Activated naive CD4-positive, alpha-beta T cell treated with anti-CD3 and anti-CD28 coated beads for 36 hours (primary cell): Measurements from ENCODE around the gene SLC35F1. TPM values are rescaled to one million over a fixed set of nuclear protein-coding genes. Genes with fewer than 3 reads are reported as not detected.
"Not testable (repeated sequence)": the region's sequence is repeated elsewhere in the genome, so short reads cannot be mapped to it uniquely, and the experiment has no call there.

Experiments
- CTCF ChIA-PET: fragments of 350-600 bp; sonication (Branson Sonifier 250); formaldehyde crosslinking; loops from one replicate; lab custom pipeline; 2021; ENCODE audit warnings: antibody characterized with exemption; lab: Charles Lee
- DNase-seq: peaks from one replicate; pipeline ENCODE4 v3.0.0-alpha.2; 2020
- H3K27ac Mint-ChIP-seq: one replicate; pipeline ENCODE4 v1.8.0; 2021; ENCODE audit warnings: mild to moderate bottlenecking, mixed read lengths
- H3K27me3 Mint-ChIP-seq: one replicate; pipeline ENCODE4 v1.8.0; 2021; ENCODE audit warnings: low read depth, mixed read lengths
- H3K36me3 Mint-ChIP-seq: one replicate; pipeline ENCODE4 v1.8.0; 2021; ENCODE audit warnings: low read depth, mixed read lengths
- H3K4me1 Mint-ChIP-seq: one replicate; pipeline ENCODE4 v1.8.0; 2021; ENCODE audit warnings: low read depth, mixed read lengths
- H3K4me3 Mint-ChIP-seq: one replicate; pipeline ENCODE4 v1.8.0; 2021; ENCODE audit warnings: mild to moderate bottlenecking, moderate library complexity, mixed read lengths
- H3K9me3 Mint-ChIP-seq: one replicate; pipeline ENCODE4 v1.8.0; 2021; ENCODE audit warnings: mixed read lengths
- intact Hi-C: fragments of 100-400 bp; cut with micrococcal nuclease; formaldehyde crosslinking; loops from one replicate; pipeline ENCODE4 v1.15.1; 2023
- total RNA-seq, 2 experiments: library from RNA; stranded (reverse); gene quantifications; one replicate each; pipeline ENCODE4 v1.2.3, GENCODE V29; 2021

SLC35F1 gene
- total RNA-seq, 2 experiments from 2014 or later, result 0.07 TPM; not detected in 1

DNA sequence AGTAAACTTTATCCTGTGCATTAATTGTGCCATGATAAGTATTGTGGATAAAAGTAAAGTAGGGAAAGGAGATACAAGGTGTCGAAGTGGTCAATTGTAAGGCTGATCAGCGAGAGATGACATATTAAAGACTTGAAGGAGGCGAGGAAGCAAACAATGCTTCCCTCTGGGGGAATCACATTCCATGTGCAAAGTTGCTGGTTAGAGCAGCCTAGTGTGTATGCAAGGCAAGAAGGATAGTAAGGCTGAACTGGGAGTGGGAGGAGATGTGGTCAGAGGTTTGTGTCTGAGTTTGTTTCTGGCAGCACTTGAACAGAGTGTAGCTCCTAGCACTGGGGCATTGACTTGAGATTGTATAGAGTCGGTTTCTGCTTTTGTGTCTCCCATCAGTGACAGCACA is 122.9 kb downstream of the SLC35F1 start:
- Mint-ChIP-seq H3K9me3 (no peaks in the 10 kb centered on the region), H3K27me3 (no peaks in the 10 kb centered on the region), H3K27ac (no peak overlapping the region), H3K4me1 (no peaks in the 10 kb centered on the region), H3K36me3 (no peaks in the 10 kb centered on the region), H3K4me3 (no peak overlapping the region)
- DNase-seq, result no peak
- intact Hi-C loops, result no loop called here
- CTCF ChIA-PET, result no interaction called here

DNA sequence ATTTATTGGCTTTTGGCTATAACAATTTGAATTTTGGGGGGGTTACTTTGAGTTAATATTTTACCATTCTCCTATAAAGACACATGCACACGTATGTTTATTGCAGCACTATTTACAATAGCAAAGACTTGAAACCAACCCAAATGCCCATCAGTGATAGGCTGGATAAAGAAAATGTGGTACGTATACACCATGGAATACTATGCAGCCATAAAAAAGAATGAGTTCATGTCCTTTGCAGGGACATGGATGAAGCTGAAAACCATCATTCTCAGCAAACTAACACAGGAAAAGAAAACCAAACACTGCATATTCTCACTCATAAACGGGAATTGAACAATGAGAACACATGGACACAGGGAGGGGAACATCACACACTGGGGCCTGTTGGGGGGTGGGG is 130.4 kb downstream of the SLC35F1 start:
- H3K27me3 Mint-ChIP-seq, result peaks cover 15% of the 10 kb centered on the region
- H3K27ac Mint-ChIP-seq, intact Hi-C loops, DNase-seq, H3K4me1 Mint-ChIP-seq, H3K4me3 Mint-ChIP-seq, H3K36me3 Mint-ChIP-seq, H3K9me3 Mint-ChIP-seq, CTCF ChIA-PET: not testable (repeated sequence)

GRCh38 chr6:118042855-118043254 is 135.8 kb downstream of the SLC35F1 start:
- Mint-ChIP-seq H3K4me1 (no peaks in the 10 kb centered on the region), H3K27ac (no peak overlapping the region), H3K4me3 (no peak overlapping the region), H3K27me3 (peaks cover 19% of the 10 kb centered on the region), H3K36me3 (no peaks in the 10 kb centered on the region), H3K9me3 (no peaks in the 10 kb centered on the region)
- intact Hi-C loops, result no loop called here
- DNase-seq, result no peak
- CTCF ChIA-PET, result no interaction called here

DNA sequence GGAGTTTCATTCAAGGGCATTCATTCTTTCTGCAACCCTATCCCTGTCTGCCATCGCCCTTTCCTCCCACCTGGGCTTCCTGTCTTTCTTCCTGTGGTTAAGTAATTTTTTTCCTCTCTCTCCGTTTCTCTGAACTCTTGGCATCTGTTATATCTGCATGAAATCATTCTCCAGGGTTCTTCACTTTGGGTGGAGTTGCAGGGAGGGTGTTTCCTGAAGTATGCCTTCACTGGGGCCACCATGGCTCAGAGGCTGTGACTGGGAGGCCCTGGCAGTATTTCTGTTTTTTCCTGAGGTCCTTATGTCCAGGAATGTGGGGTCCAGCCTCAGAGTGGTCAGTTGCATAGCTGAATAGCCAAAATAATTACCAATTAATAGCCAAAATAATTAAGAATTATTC is 137.2 kb downstream of the SLC35F1 start:
- H3K27ac Mint-ChIP-seq, result no peak overlapping the region
- no peaks in the 10 kb centered on the region for H3K4me1 Mint-ChIP-seq
- no peaks in the 10 kb centered on the region for H3K9me3 Mint-ChIP-seq
- intact Hi-C loops, result no loop called here
- CTCF ChIA-PET, result interaction anchor here (0.7 kb wide), 1 partner anchor 401 kb away, joined by 3 read pairs; no protein-coding TSS in a partner anchor
- peaks cover 19% of the 10 kb centered on the region for H3K27me3 Mint-ChIP-seq
- no peak for DNase-seq
- no peaks in the 10 kb centered on the region for H3K36me3 Mint-ChIP-seq
- no peak overlapping the region for H3K4me3 Mint-ChIP-seq

- Mint-ChIP-seq H3K36me3 (no peaks in the 10 kb centered on the region), H3K27me3 (peaks cover 12% of the 10 kb centered on the region), H3K9me3 (no peaks in the 10 kb centered on the region), H3K4me3 (no peak overlapping the region), H3K27ac (no peak overlapping the region), H3K4me1 (no peaks in the 10 kb centered on the region)
- intact Hi-C loops, result no loop called here
- CTCF ChIA-PET, result no interaction called here
- DNase-seq, result no peak
Measured at GRCh38 chr6:118054082-118054481, 147.0 kb downstream of the SLC35F1 start.

DNA sequence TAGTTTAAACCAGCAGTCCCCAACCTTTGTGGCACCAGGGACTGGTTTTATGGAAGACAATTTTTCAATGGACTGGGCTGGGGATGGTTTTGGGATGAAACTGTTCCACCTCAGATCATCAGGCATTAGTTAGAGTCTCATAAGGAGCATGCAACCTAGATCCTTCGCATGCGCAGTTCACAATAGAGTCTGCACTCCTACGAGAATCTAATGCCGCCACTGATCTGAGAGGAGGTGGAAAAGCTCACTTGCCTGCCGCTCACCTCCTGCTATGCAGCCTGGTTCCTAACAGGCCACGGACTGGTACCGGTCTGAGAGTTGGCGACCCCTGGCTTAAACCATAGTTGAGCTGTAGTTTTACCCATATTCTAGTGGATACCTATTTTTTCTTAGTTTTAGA is 154.6 kb downstream of the SLC35F1 start:
- Mint-ChIP-seq H3K4me3 (no peak overlapping the region), H3K4me1 (no peaks in the 10 kb centered on the region)
- intact Hi-C loops, result no loop called here

GRCh38 chr6:118080547-118080946 is 173.5 kb downstream of the SLC35F1 start:
- Mint-ChIP-seq H3K4me3 (no peak overlapping the region), H3K27ac (no peak overlapping the region), H3K4me1 (no peaks in the 10 kb centered on the region), H3K27me3 (peaks cover 14% of the 10 kb centered on the region), H3K36me3 (no peaks in the 10 kb centered on the region), H3K9me3 (no peaks in the 10 kb centered on the region)
- intact Hi-C loops, result no loop called here
- CTCF ChIA-PET, result interaction anchor here (0.6 to 1.4 kb wide), 2 partner anchors 74 to 105 kb away, joined by 3 read pairs; no protein-coding TSS in a partner anchor
- no peak for DNase-seq

More for the DNA sequence above, 154.6 kb downstream of the SLC35F1 start:
- H3K27me3 Mint-ChIP-seq, result peaks cover 13% of the 10 kb centered on the region
- no peaks in the 10 kb centered on the region for H3K36me3 Mint-ChIP-seq
- DNase-seq, result no peak
- CTCF ChIA-PET, result no interaction called here
- no peaks in the 10 kb centered on the region for H3K9me3 Mint-ChIP-seq
- H3K27ac Mint-ChIP-seq, result no peak overlapping the region

GRCh38 chr6:118083711-118084110 is 176.6 kb downstream of the SLC35F1 start:
- intact Hi-C loops, result no loop called here
- CTCF ChIA-PET, result no interaction called here
- no peaks in the 10 kb centered on the region for H3K36me3 Mint-ChIP-seq

GRCh38 chr6:118085665-118086064 is 178.6 kb downstream of the SLC35F1 start:
- Mint-ChIP-seq H3K36me3 (no peaks in the 10 kb centered on the region), H3K4me1 (no peaks in the 10 kb centered on the region)

More at GRCh38 chr6:118083711-118084110, 176.6 kb downstream of the SLC35F1 start:
- Mint-ChIP-seq H3K9me3 (no peaks in the 10 kb centered on the region), H3K4me3 (no peak overlapping the region), H3K4me1 (no peaks in the 10 kb centered on the region), H3K27ac (no peak overlapping the region), H3K27me3 (peaks cover 19% of the 10 kb centered on the region)
- DNase-seq, result no peak

DNA sequence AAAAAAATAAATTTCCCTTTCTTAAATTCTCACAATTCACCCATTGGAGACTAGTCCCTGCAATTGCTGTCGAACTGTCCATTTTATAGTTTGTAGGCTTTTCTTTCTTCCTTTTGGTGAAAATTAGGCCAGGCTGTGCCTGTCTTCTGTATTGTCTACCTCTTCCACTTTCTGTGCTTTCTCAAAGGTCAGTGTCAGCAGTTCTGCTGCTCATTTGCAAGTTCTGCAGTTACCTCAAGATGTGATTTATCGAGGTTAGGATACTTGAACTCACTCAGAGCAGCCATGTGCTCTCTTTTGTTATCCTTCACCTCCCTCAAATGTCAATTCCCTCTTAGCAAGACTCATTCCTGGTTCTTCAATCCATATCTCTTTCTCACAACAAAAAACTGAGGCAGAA is 179.1 kb downstream of the SLC35F1 start:
- peaks cover 14% of the 10 kb centered on the region for H3K27me3 Mint-ChIP-seq
- no peak overlapping the region for H3K27ac Mint-ChIP-seq
- H3K4me1 Mint-ChIP-seq, result no peaks in the 10 kb centered on the region
- CTCF ChIA-PET, result no interaction called here
- no peak for DNase-seq
- no peaks in the 10 kb centered on the region for H3K36me3 Mint-ChIP-seq
- intact Hi-C loops, result no loop called here
- H3K9me3 Mint-ChIP-seq, result peaks cover 5% of the 10 kb centered on the region
- no peak overlapping the region for H3K4me3 Mint-ChIP-seq

More at GRCh38 chr6:118085665-118086064, 178.6 kb downstream of the SLC35F1 start:
- Mint-ChIP-seq H3K4me3 (no peak overlapping the region), H3K9me3 (peaks cover 2% of the 10 kb centered on the region), H3K27ac (no peak overlapping the region), H3K27me3 (peaks cover 18% of the 10 kb centered on the region)
- intact Hi-C loops, result no loop called here
- DNase-seq, result no peak
- CTCF ChIA-PET, result no interaction called here

DNA sequence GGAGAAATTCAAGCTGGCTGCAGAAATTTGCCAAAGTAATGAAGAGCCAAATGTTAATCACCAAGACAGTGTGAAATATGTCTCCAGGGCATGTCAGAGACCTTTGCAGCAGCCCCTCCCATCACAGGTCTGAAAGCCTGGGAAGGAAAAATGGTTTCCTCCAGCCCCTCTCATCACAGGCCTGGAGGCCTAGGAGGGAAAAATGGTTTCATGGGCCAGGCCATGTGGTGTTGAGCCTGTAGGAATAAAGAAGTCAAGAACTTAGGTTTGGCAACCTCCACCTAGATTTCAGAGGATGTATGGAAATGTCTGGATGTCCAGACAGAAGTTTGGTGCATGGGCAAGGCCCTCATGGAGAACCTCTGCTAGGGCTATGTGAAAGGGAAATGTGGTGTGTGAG is 185.0 kb downstream of the SLC35F1 start:
- Mint-ChIP-seq H3K4me1 (no peaks in the 10 kb centered on the region), H3K36me3 (peaks cover 3% of the 10 kb centered on the region), H3K9me3 (peaks cover 22% of the 10 kb centered on the region), H3K27me3 (peaks cover 9% of the 10 kb centered on the region), H3K4me3 (no peak overlapping the region), H3K27ac (no peak overlapping the region)
- intact Hi-C loops, result no loop called here
- DNase-seq, result no peak
- CTCF ChIA-PET, result no interaction called here

DNA sequence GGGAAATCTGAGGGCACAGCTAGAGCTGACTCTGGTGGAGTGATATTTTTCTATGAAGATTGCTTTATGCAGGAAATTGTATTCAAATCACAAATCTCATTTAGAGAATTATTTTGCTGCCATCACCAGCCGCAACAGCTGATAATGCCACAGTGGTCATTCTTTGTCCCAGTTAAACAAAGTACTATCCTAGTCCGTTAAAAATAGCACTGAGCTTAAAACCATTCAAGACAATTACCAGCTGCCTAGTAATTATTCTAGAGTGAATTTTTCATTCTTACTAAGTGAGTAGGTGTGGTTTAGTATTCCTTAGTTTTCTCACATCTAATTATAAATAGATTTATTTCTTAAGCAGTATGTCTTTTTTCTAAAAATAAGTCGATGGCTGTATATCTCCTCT is 190.5 kb downstream of the SLC35F1 start:
- intact Hi-C loops, result no loop called here
- no peak overlapping the region for H3K4me3 Mint-ChIP-seq
- H3K27ac Mint-ChIP-seq, result no peak overlapping the region
- peaks cover 4% of the 10 kb centered on the region for H3K27me3 Mint-ChIP-seq
- DNase-seq, result no peak
- no peaks in the 10 kb centered on the region for H3K36me3 Mint-ChIP-seq
- CTCF ChIA-PET, result no interaction called here
- peaks cover 6% of the 10 kb centered on the region for H3K9me3 Mint-ChIP-seq
- no peaks in the 10 kb centered on the region for H3K4me1 Mint-ChIP-seq

DNA sequence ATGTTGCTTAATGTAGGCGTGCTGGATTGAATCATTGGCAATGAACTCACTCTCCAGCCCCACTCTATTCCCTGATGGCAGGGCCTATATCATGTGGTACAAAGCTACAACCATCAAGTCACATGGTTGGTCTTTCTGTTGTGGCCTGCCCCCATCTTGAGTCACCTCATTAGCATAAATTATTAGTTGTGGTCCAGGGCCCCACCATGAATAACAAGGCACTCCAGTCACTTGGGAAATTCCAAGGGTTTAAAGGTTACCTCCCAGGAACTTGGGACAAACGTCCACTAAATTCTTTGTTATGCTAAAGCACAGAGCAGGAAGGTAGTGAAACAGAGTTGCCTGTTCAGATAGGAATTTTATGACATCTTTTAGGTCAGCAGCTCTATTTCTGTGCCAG is 193.7 kb downstream of the SLC35F1 start:
- CTCF ChIA-PET, result interaction anchor here (0.6 to 0.9 kb wide), 2 partner anchors 13 to 18 kb away, joined by 3 read pairs; no protein-coding TSS in a partner anchor

More for the DNA sequence above, 193.7 kb downstream of the SLC35F1 start:
- no peaks in the 10 kb centered on the region for H3K36me3 Mint-ChIP-seq
- no peak overlapping the region for H3K27ac Mint-ChIP-seq
- DNase-seq, result no peak
- intact Hi-C loops, result no loop called here
- H3K9me3 Mint-ChIP-seq, result no peaks in the 10 kb centered on the region
- no peaks in the 10 kb centered on the region for H3K27me3 Mint-ChIP-seq
- no peaks in the 10 kb centered on the region for H3K4me1 Mint-ChIP-seq
- no peak overlapping the region for H3K4me3 Mint-ChIP-seq
